CD14-positive monocyte (primary cell): ENCODE measurements around the gene C1orf146. TPM values are rescaled to one million over a fixed set of nuclear protein-coding genes. Genes with fewer than 3 reads are reported as not detected.

Experiments
- DNase-seq, 3 donors: peaks; one replicate each; pipeline ENCODE4 v3.0.0-alpha.2; 2011 to 2022
- H2AFZ ChIP-seq: 2 replicates; pipeline ENCODE4 v1.6.0; 2012; ENCODE audit warnings: mild to moderate bottlenecking, low read depth, low read length, inconsistent platforms; ENCODE audit not compliant: insufficient read depth, poor library complexity, severe bottlenecking
- H3K27ac ChIP-seq, 2 donors: 1 replicate in 1 of 2; 2 replicates in 1 of 2; pipeline ENCODE4 v1.5.1; 2012 to 2013; ENCODE audit warnings: low read length in 2 of 2, control low read depth in 1 of 2, inconsistent platforms in 1 of 2, low read depth in 1 of 2, mild to moderate bottlenecking in 1 of 2
- H3K27me3 ChIP-seq, 2 donors: one replicate each; pipeline versions ENCODE4 v1.6.0 to v1.6.1; 2011 to 2013; ENCODE audit warnings: low read length in 2 of 2; ENCODE audit not compliant: control insufficient read depth in 2 of 2, insufficient read depth in 2 of 2
- H3K36me3 ChIP-seq, 2 donors: replicated peaks in 1 of 2; 1 replicate in 1 of 2; 2 replicates in 1 of 2; pipeline versions ENCODE4 v1.5.1 to v1.6.1; 2012 to 2013; ENCODE audit warnings: low read length in 2 of 2, control low read depth in 1 of 2, inconsistent platforms in 1 of 2, mild to moderate bottlenecking in 1 of 2; ENCODE audit not compliant: insufficient read depth in 2 of 2, control insufficient read depth in 1 of 2
- H3K4me1 ChIP-seq, 2 donors: 1 replicate in 1 of 2; 2 replicates in 1 of 2; pipeline versions ENCODE4 v1.5.1 to v1.6.1; 2012 to 2013; ENCODE audit warnings: low read length in 2 of 2, control low read depth in 1 of 2, inconsistent platforms in 1 of 2, mild to moderate bottlenecking in 1 of 2, moderate library complexity in 1 of 2; ENCODE audit not compliant: insufficient read depth in 2 of 2, control insufficient read depth in 1 of 2
- H3K4me2 ChIP-seq: replicated peaks from 2 replicates; pipeline ENCODE3; 2012; ENCODE audit warnings: low read length, moderate library complexity, mild to moderate bottlenecking; ENCODE audit not compliant: poor library complexity, severe bottlenecking; ENCODE audit errors: extremely low read depth
- H3K4me3 ChIP-seq, 3 experiments: fragments of 200-600 bp in 1 of 3; sonication (generic) in 1 of 3; replicated peaks in 1 of 3; 1 replicate in 2 of 3; 2 replicates in 1 of 3; pipeline ENCODE4 v1.5.1; 2011 to 2013; ENCODE audit warnings: low read length in 3 of 3, mild to moderate bottlenecking in 3 of 3, control low read depth in 2 of 3, low read depth in 2 of 3, inconsistent platforms in 1 of 3, moderate library complexity in 1 of 3
- H3K79me2 ChIP-seq: 2 replicates; pipeline ENCODE4 v1.6.0; 2012; ENCODE audit warnings: mild to moderate bottlenecking, control low read depth, inconsistent platforms, low read length, moderate library complexity; ENCODE audit not compliant: insufficient read depth
- H3K9ac ChIP-seq: 2 replicates; pipeline ENCODE4 v1.6.0; 2017; ENCODE audit warnings: low read length, mild to moderate bottlenecking; ENCODE audit not compliant: insufficient read depth, poor library complexity, severe bottlenecking
- H3K9me3 ChIP-seq, 2 donors: replicated peaks in 1 of 2; 1 replicate in 1 of 2; 2 replicates in 1 of 2; pipeline versions ENCODE4 v1.5.1 to v1.6.1; 2012 to 2013; ENCODE audit warnings: low read length in 2 of 2, control low read depth in 1 of 2; ENCODE audit not compliant: control insufficient read depth in 1 of 2, insufficient read depth in 1 of 2
- H4K20me1 ChIP-seq: 2 replicates; pipeline ENCODE4 v1.6.0; 2012; ENCODE audit warnings: mild to moderate bottlenecking, low read length, control low read depth, moderate library complexity; ENCODE audit not compliant: insufficient read depth
- H3K27ac Mint-ChIP-seq, 7 donors: one replicate each; pipeline ENCODE4 v1.8.0; 2020; ENCODE audit warnings: mild to moderate bottlenecking in 7 of 7, mixed read lengths in 7 of 7, moderate library complexity in 6 of 7, inconsistent platforms in 2 of 7
- H3K27me3 Mint-ChIP-seq, 3 donors: one replicate each; pipeline ENCODE4 v1.8.0; 2021 to 2022; ENCODE audit warnings: low read depth in 3 of 3, mild to moderate bottlenecking in 3 of 3, mixed read lengths in 3 of 3, moderate library complexity in 3 of 3, inconsistent platforms in 1 of 3
- H3K36me3 Mint-ChIP-seq, 2 donors: one replicate each; pipeline ENCODE4 v1.8.0; 2020; ENCODE audit warnings: mixed read lengths in 2 of 2, inconsistent platforms in 1 of 2, mild to moderate bottlenecking in 1 of 2
- H3K4me1 Mint-ChIP-seq: one replicate; pipeline ENCODE4 v1.8.0; 2020; ENCODE audit warnings: mild to moderate bottlenecking, mixed read lengths
- H3K4me3 Mint-ChIP-seq, 2 donors: one replicate each; pipeline ENCODE4 v1.8.0; 2020; ENCODE audit warnings: mild to moderate bottlenecking in 2 of 2, mixed read lengths in 2 of 2, moderate library complexity in 1 of 2
- H3K9me3 Mint-ChIP-seq, 7 donors: one replicate each; pipeline ENCODE4 v1.8.0; 2020 to 2022; ENCODE audit warnings: mixed read lengths in 7 of 7, mild to moderate bottlenecking in 6 of 7, moderate library complexity in 6 of 7, inconsistent platforms in 2 of 7
- WGBS: methylation state at CpG from one replicate; pipeline ENCODE4 v1.1.5; 2013; ENCODE audit warnings: missing lambda C conversion rate; ENCODE audit not compliant: insufficient coverage; 5-methylcytosine and 5-hydroxymethylcytosine counted together
- intact Hi-C, 2 donors: fragments of 100-400 bp; cut with micrococcal nuclease; formaldehyde crosslinking; loops; one replicate each; pipeline versions ENCODE4 v1.15.0 to v1.15.1; 2023
- polyA plus RNA-seq, 3 donors: library from polyadenylated mRNA; depleted of rRNA in 1 of 3; unstranded in 2 of 3; stranded (reverse) in 1 of 3; fragments of 300-500 nt in 2 of 3; fragments of >200 nt in 1 of 3; fragmentation: Illumina TruSeq in 2 of 3; gene quantifications; 1 replicate in 2 of 3; 2 replicates in 1 of 3; pipeline ENCODE4 v1.2.3, GENCODE V29; 2012 to 2021
- TF ChIP-seq, protein P1 (sequence below): fragments of 200-600 bp; IDR thresholded peaks from one replicate; pipeline ENCODE4 v1.8.0; 2022; ENCODE audit warnings: antibody characterized with exemption, mild to moderate bottlenecking

Gene C1orf146
- polyA plus RNA-seq, 3 donors, result not detected

GRCh38 chr1:92194511-92194910 is 23.2 kb upstream of the C1orf146 start:
- intact Hi-C loops, result no loop called here
- Histone ChIP-seq H3K4me3 (no peak overlapping the region), H3K4me1 (peaks cover 6 to 8% of the 10 kb centered on the region in 2 donors), H3K4me2 (no peak overlapping the region), H3K9ac (no peak overlapping the region), H3K27ac (no peak overlapping the region), H3K36me3 (no peaks in the 10 kb centered on the region), H2AFZ (no peak overlapping the region), H3K9me3 (no peaks in the 10 kb centered on the region), H4K20me1 (no peaks in the 10 kb centered on the region), H3K79me2 (no peaks in the 10 kb centered on the region), H3K27me3 (no peaks in the 10 kb centered on the region)
- Mint-ChIP-seq H3K4me3 (no peak overlapping the region), H3K4me1 (peaks cover 3% of the 10 kb centered on the region), H3K36me3 (no peaks in the 10 kb centered on the region), H3K27me3 (peaks cover 0 to 3% (median 2%) of the 10 kb centered on the region in 3 donors), H3K9me3 (peaks cover 0 to 7% (median 0%) of the 10 kb centered on the region in 7 donors), H3K27ac (no peak overlapping the region)
- no CpG with 5 or more reads among the region's 1 CpG for WGBS
- TF ChIP-seq, protein P1, sequence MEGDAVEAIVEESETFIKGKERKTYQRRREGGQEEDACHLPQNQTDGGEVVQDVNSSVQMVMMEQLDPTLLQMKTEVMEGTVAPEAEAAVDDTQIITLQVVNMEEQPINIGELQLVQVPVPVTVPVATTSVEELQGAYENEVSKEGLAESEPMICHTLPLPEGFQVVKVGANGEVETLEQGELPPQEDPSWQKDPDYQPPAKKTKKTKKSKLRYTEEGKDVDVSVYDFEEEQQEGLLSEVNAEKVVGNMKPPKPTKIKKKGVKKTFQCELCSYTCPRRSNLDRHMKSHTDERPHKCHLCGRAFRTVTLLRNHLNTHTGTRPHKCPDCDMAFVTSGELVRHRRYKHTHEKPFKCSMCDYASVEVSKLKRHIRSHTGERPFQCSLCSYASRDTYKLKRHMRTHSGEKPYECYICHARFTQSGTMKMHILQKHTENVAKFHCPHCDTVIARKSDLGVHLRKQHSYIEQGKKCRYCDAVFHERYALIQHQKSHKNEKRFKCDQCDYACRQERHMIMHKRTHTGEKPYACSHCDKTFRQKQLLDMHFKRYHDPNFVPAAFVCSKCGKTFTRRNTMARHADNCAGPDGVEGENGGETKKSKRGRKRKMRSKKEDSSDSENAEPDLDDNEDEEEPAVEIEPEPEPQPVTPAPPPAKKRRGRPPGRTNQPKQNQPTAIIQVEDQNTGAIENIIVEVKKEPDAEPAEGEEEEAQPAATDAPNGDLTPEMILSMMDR, result no peak
- DNase-seq, result peak; percentile 11 to 14 (median 12)

DNA sequence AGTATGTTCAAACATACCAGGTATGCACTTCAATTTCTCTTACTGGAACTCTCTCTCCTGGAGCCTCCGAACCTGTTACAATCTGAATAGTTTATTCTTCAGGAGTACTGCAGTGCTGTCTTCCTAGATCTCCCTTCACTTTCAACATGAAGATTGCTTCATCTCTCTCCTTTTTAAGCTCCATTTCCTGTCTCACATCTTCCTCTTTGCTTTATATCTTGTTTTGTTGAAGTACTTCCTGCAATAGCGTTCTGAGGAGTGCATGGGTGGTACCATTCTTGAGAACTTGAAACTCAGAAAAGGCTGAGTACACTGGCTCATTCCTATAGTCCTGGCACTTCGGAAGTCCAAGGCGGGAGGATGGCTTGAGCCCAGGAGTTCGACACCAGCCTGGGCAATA is 15.7 kb upstream of the C1orf146 start:
- WGBS, result no CpG with 5 or more reads among the region's 5 CpGs
- Histone ChIP-seq H3K36me3 (no peaks in the 10 kb centered on the region), H3K9ac (no peak overlapping the region), H2AFZ (peak overlapping the region; percentile 32), H3K79me2 (no peaks in the 10 kb centered on the region), H3K27me3 (no peaks in the 10 kb centered on the region), H3K4me1 (peaks cover 15 to 20% of the 10 kb centered on the region in 2 donors), H3K4me3 (peak overlapping the region in 1 of 3 experiments; percentile 31), H3K27ac (peak overlapping the region; percentile 20 to 51), H3K9me3 (no peaks in the 10 kb centered on the region), H3K4me2 (peak overlapping the region; percentile 46), H4K20me1 (no peaks in the 10 kb centered on the region)
- Mint-ChIP-seq H3K4me3 (peak overlapping the region in 1 of 2 donors; percentile 64), H3K27ac (peak overlapping the region in 6 of 7 donors; percentile 1 to 77 (median 66)), H3K27me3 (peaks cover 0 to 3% (median 0%) of the 10 kb centered on the region in 3 donors), H3K4me1 (peaks cover 19% of the 10 kb centered on the region), H3K9me3 (peaks cover 0 to 3% (median 0%) of the 10 kb centered on the region in 7 donors), H3K36me3 (peaks cover 0 to 1% of the 10 kb centered on the region in 2 donors)
- intact Hi-C loops, result no loop called here
- TF ChIP-seq, protein P1, result no peak
- DNase-seq, result peak; percentile 13 to 30 (median 22)
